Psoas muscle (tissue), 8 donors: Measurements from ENCODE around the gene CAD. TPM values are rescaled to one million over a fixed set of nuclear protein-coding genes. Genes with fewer than 3 reads are reported as not detected.

Experiments used
- ATAC-seq, 4 donors: fragments of 200-7000 bp; cut with Tn5 transposase; one replicate each; pipeline ENCODE4 v1.9.1; 2020; ENCODE audit warnings: moderate library complexity in 3 of 4, mild to moderate bottlenecking in 2 of 4
- DNase-seq, 2 donors: peaks; one replicate each; pipeline ENCODE4 v3.0.0-alpha.2; 2020
- H3K27ac ChIP-seq: fragments of 200-600 bp; one replicate; pipeline ENCODE4 v1.8.0; 2022
- H3K27me3 ChIP-seq, 3 donors: fragments of 200-600 bp in 1 of 3; one replicate each; pipeline versions ENCODE4 v1.6.1 to v1.8.0; 2013 to 2022; ENCODE audit warnings: low read length in 2 of 3, mild to moderate bottlenecking in 2 of 3, moderate library complexity in 1 of 3; ENCODE audit not compliant: insufficient read depth in 3 of 3
- H3K36me3 ChIP-seq, 2 donors: fragments of 200-600 bp in 1 of 2; one replicate each; pipeline versions ENCODE4 v1.6.1 to v1.8.0; 2013 to 2022; ENCODE audit warnings: low read depth in 1 of 2, mild to moderate bottlenecking in 1 of 2, moderate library complexity in 1 of 2; ENCODE audit not compliant: insufficient read depth in 1 of 2
- H3K4me1 ChIP-seq: fragments of 200-600 bp; one replicate; pipeline ENCODE4 v1.8.0; 2022
- H3K4me3 ChIP-seq: fragments of 200-600 bp; one replicate; pipeline ENCODE4 v1.8.0; 2022; ENCODE audit warnings: mild to moderate bottlenecking
- H3K9me3 ChIP-seq: fragments of 200-600 bp; one replicate; pipeline ENCODE4 v1.8.0; 2022
- WGBS, 3 donors: extraction: QIAGEN DNeasy Blood & Tissue Kit; methylation state at CpG; one replicate each; pipeline versions ENCODE4 v1.1.6 to v1.1.7; 2013; 5-methylcytosine and 5-hydroxymethylcytosine counted together
- intact Hi-C, 2 donors: fragments of 100-400 bp; cut with DNase I; formaldehyde crosslinking; loops; one replicate each; pipeline versions ENCODE4 v1.11.0 to v1.14.2; 2022
- polyA plus RNA-seq, 3 donors: library from polyadenylated mRNA; stranded (reverse); fragments of 200-250 nt; gene quantifications; one replicate each; pipeline ENCODE4 v1.2.3, GENCODE V29; 2013
- total RNA-seq, 4 donors: library from RNA; stranded (reverse); fragmentation: NEBNext Ultra II Directional in 2 of 4; extraction: Animal tissue kit (Norgen Biotek cat#: 25700) in 2 of 4; gene quantifications; one replicate each; pipeline versions ENCODE4 v1.2.1 to v1.2.4, GENCODE V29; 2021 to 2023
- TF ChIP-seq, protein P1 (sequence below): fragments of 200-600 bp; IDR thresholded peaks from one replicate; pipeline ENCODE4 v1.8.0; 2022; ENCODE audit warnings: antibody characterized with exemption
- donor health status: healthy with polysubstance abuse.
- donor health status: DM: no; HTN: no; CAD: no; lungs with moderate emphysema.
- donor health status: Bipolar disorder and iron deficiency.
- donor health status: healthy.
- donor health status: DM: yes; HTN: yes; CAD: no.
- donor health status: DM: no; HTN: no; CAD: no.
- donor health status: DM: no; HTN: no; CAD: no.
- donor health status: DM: yes; HTN: yes; CAD: no.

CAD gene
- total and polyA plus RNA-seq, 7 donors, result 5.9 to 13.6 (median 8.2) TPM

DNA sequence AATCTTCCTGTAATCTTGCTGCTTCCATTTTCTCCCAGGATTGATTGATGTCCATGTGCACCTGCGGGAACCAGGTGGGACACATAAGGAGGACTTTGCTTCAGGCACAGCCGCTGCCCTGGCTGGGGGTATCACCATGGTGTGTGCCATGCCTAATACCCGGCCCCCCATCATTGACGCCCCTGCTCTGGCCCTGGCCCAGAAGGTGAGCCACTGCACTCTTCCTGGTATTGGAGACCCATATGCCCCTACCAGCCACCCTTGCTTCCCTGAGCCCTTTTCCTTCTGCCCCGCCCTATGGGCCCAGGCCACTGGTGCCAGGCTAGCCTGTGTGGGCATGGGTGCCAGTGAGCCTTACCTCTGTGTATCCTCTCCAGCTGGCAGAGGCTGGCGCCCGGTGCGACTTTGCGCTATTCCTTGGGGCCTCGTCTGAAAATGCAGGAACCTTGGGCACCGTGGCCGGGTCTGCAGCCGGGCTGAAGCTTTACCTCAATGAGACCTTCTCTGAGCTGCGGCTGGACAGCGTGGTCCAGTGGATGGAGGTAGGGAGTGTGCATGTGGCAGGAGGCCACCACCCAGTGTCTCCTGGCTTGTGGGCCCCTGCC is 20.3 kb downstream of the CAD start:
- DNase-seq (peak in 1 of 2 donors; percentile 41), ATAC-seq (no peak)
- H3K27me3 ChIP-seq, result no peaks in the 10 kb centered on the region
- peaks cover 10 to 100% of the 10 kb centered on the region in 2 donors for H3K36me3 ChIP-seq
- 95 to 97% (median 95%) methylated on average over 15 of the region's 15 CpGs for WGBS, 3 donors
- H3K4me1 ChIP-seq, result no peaks in the 10 kb centered on the region
- H3K4me3 ChIP-seq, result no peak overlapping the region
- no peaks in the 10 kb centered on the region for H3K9me3 ChIP-seq
- H3K27ac ChIP-seq, result no peak overlapping the region
- intact Hi-C loops, result no loop called here
- TF ChIP-seq, protein P1, sequence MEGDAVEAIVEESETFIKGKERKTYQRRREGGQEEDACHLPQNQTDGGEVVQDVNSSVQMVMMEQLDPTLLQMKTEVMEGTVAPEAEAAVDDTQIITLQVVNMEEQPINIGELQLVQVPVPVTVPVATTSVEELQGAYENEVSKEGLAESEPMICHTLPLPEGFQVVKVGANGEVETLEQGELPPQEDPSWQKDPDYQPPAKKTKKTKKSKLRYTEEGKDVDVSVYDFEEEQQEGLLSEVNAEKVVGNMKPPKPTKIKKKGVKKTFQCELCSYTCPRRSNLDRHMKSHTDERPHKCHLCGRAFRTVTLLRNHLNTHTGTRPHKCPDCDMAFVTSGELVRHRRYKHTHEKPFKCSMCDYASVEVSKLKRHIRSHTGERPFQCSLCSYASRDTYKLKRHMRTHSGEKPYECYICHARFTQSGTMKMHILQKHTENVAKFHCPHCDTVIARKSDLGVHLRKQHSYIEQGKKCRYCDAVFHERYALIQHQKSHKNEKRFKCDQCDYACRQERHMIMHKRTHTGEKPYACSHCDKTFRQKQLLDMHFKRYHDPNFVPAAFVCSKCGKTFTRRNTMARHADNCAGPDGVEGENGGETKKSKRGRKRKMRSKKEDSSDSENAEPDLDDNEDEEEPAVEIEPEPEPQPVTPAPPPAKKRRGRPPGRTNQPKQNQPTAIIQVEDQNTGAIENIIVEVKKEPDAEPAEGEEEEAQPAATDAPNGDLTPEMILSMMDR, result no peak

DNA sequence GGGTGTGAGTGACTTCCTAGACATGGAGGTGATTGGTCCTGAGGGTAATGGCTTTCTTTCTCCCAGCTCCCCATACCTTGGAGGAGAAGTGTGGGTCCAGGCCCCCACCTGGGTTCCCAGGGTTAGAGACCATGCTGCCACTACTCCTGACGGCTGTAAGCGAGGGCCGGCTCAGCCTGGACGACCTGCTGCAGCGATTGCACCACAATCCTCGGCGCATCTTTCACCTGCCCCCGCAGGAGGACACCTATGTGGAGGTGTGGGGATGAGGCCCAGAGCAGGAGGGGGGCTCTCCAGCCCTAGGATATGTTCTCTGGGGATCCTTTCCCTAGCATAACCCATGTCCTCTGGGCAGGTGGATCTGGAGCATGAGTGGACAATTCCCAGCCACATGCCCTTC is 21.8 kb downstream of the CAD start:
- no peak for ATAC-seq
- no peaks in the 10 kb centered on the region for H3K4me1 ChIP-seq
- TF ChIP-seq, protein P1, result no peak
- no peak overlapping the region for H3K4me3 ChIP-seq
- H3K27ac ChIP-seq, result no peak overlapping the region
- WGBS, 3 donors, result 95 to 97% (median 96%) methylated on average over 8 of the region's 8 CpGs
- no peaks in the 10 kb centered on the region for H3K9me3 ChIP-seq
- H3K36me3 ChIP-seq, result peaks cover 7 to 100% of the 10 kb centered on the region in 2 donors
- H3K27me3 ChIP-seq, result no peaks in the 10 kb centered on the region
- intact Hi-C loops, result no loop called here
- DNase-seq, result peak in 1 of 2 donors; percentile 23

DNA sequence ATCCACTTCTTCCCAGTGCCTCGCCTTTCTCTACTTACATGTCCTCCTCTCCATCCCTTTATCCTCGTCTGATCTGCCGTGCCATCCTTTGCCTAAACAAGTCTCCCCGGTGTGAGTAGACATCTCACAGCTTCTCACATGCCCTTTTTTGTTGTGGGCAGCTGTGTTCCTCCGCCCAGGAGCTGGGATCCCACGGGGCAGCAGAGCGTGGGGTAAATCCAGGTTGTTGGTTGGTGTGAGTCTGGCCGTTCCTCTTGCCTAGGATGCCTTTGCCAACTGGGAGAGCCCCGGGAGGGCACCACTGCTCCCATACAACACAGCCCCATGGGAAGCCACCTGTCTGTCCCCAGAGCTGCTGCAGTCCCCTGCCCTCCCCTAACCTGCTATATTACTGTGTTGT is 23.2 kb downstream of the CAD start:
- Histone ChIP-seq H3K27ac (no peak overlapping the region), H3K27me3 (no peaks in the 10 kb centered on the region), H3K9me3 (no peaks in the 10 kb centered on the region), H3K4me1 (no peaks in the 10 kb centered on the region), H3K4me3 (no peak overlapping the region), H3K36me3 (peaks cover 7 to 96% of the 10 kb centered on the region in 2 donors)
- WGBS, 3 donors, result 81 to 84% (median 83%) methylated on average over 9 of the region's 9 CpGs
- TF ChIP-seq, protein P1, result no peak
- intact Hi-C loops, result no loop called here
- ATAC-seq (no peak), DNase-seq (peak in 1 of 2 donors; percentile 22)

DNA sequence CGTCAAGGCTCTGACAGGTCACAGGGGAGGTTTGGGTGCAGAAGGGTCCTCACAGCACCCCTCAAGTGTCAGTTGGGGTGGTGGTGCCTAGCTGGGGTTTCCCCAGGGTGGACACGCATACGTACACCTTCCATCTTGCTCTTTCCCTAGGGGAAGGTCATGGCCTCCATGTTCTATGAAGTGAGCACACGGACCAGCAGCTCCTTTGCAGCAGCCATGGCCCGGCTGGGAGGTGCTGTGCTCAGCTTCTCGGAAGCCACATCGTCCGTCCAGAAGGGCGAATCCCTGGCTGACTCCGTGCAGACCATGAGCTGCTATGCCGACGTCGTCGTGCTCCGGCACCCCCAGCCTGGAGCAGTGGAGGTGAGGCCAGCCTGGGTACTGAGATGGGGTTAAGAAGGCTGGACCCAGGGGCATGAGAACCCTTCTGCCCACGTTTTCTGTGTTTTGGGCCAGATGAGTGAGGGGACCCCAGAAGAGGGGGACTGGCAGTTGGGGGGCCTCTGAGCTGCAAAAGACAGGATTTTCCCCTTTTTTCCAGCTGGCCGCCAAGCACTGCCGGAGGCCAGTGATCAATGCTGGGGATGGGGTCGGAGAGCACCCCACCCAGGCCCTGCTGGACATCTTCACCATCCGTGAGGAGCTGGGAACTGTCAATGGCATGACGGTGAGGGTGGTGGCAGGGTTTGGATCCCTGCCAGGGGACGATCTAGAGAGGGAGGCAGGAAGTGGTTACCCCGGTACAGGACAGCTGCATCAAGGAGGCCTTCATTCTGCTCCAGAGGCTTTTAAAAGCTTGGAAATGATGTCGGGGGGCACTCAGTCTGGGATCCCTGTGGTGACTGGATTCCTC is 24.8 kb downstream of the CAD start:
- H3K4me1 ChIP-seq, result no peaks in the 10 kb centered on the region
- intact Hi-C loops, result no loop called here
- H3K27ac ChIP-seq, result no peak overlapping the region
- ATAC-seq (no peak), DNase-seq (peak in 1 of 2 donors; percentile 37)
- H3K9me3 ChIP-seq, result no peaks in the 10 kb centered on the region
- H3K27me3 ChIP-seq, result no peaks in the 10 kb centered on the region
- no peak overlapping the region for H3K4me3 ChIP-seq
- TF ChIP-seq, protein P1, result no peak
- peaks cover 4 to 80% of the 10 kb centered on the region in 2 donors for H3K36me3 ChIP-seq
- WGBS, 3 donors, result 83 to 87% (median 84%) methylated on average over 24 of the region's 24 CpGs
